Measurements from ENCODE around the gene STK11IP. TPM values are rescaled to one million over a fixed set of nuclear protein-coding genes. Genes with fewer than 3 reads are reported as not detected.

STK11IP gene
- total and polyA plus RNA-seq, 9 of the 15 experiments (the other 6 are each of a cell fraction or from before 2014, with no cell fraction given): 0.52 to 21.7 (median 5.6) TPM

DNA sequence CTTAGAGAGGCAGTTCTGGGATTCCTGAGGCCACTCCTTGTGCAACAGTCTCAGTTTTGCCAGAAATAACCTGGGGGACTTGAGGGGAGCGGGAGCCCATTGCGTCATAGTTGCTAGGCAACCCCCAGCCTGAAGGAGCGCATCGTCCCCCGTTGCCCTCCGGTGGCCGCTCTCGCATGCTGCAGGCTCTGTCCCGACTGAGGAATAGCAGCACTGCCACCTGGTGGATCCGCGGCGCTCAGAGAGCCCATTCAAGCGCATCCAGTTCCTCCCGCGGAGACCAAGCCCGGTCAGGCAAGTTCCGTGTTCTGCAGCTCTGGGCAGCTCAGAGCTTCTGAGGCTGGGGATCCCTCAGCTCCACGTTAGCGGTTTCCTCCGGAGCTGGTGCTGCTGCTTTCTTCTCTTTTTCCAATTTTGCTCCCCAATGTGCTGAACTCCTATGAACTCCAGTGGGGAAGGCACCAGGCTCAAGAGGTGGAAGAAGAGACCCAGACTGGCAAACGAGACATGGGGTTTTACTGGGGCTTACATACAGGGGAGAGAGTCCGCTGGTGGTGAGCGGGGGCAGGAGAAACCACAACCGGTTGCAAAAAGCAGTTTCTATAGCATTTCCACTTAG, 44.9 kb downstream of the STK11IP start (continued):
- TF ChIP-seq, protein P1, sequence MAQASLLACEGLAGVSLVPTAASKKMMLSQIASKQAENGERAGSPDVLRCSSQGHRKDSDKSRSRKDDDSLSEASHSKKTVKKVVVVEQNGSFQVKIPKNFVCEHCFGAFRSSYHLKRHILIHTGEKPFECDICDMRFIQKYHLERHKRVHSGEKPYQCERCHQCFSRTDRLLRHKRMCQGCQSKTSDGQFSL (CRISPR knock-in tag; IDR thresholded peaks at IDR 0.05): peak; percentile 52; the same call in 1 of the 2 replicates
- TF ChIP-seq, protein P1 (tag; IDR thresholded peaks at IDR 0.05): no peak
- TF ChIP-seq SP1 (CRISPR knock-in tag; IDR thresholded peaks at IDR 0.05): peak; percentile 85
- TF ChIP-seq E2F5 (CRISPR knock-in tag; IDR thresholded peaks at IDR 0.05): peak; percentile 35; the same call in 1 of the 2 replicates
- TF ChIP-seq GABPB1 (CRISPR knock-in tag; IDR thresholded peaks at IDR 0.05): peak; percentile 80
- no peak for TF ChIP-seq TEAD2 (tag; IDR thresholded peaks at IDR 0.05)
- peak; percentile 45 for TF ChIP-seq CXXC5 (CRISPR knock-in tag; IDR thresholded peaks at IDR 0.05)
- 0 out of 4 replicates have a peak, but pooled peaks of 1 of the 2 experiments have one; percentile 5 for TF ChIP-seq MNT (conservative IDR thresholded peaks at IDR 0.05)
- TF ChIP-seq CC2D1A (IDR thresholded peaks at IDR 0.05): peak; percentile 72; the same call in 1 of the 2 replicates
- TF ChIP-seq CEBPG (CRISPR knock-in tag; IDR thresholded peaks at IDR 0.05): peak; percentile 94
- TF ChIP-seq CEBPG (tag; conservative IDR thresholded peaks at IDR 0.05 in 1 of 2, IDR thresholded peaks at IDR 0.05 in 1 of 2): peak; percentile 94 to 97
- TF ChIP-seq YY1 (IDR thresholded peaks at IDR 0.05; ENCODE audit: borderline replicate concordance in 1 of 3, control insufficient read depth in 1 of 3, extremely low read depth in 1 of 3, insufficient read depth in 3 of 3, insufficient read length in 1 of 3, insufficient replicate concordance in 2 of 3, low read depth in 1 of 3, low read length in 2 of 3): peak in 2 of 3 experiments; percentile 17 to 70
- no peak for TF ChIP-seq HDAC1 (IDR thresholded peaks at IDR 0.05)
- TF ChIP-seq ARID2 (IDR thresholded peaks at IDR 0.05): peak; percentile 72; the same call in 1 of the 2 replicates

Data from K562 (cell line).